H9 (cell line): ENCODE results near the gene PROM1. TPM values are rescaled to one million over a fixed set of nuclear protein-coding genes. Genes with fewer than 3 reads are reported as not detected.

Source experiments
- DNase-seq: peaks from one replicate; pipeline ENCODE4 v3.0.0-alpha.2; 2017
- H2AFZ ChIP-seq: one replicate; pipeline ENCODE4 v1.6.1; 2013; ENCODE audit warnings: mild to moderate bottlenecking, low read length, control low read depth, moderate library complexity
- H2AK5ac ChIP-seq: 2 replicates; pipeline ENCODE4 v1.6.1; 2013; ENCODE audit warnings: low read length, control low read depth, mixed read lengths; ENCODE audit not compliant: insufficient read length
- H2BK120ac ChIP-seq: one replicate; pipeline ENCODE4 v1.6.1; 2013; ENCODE audit warnings: low read depth, mild to moderate bottlenecking, low read length, control low read depth, inconsistent platforms; ENCODE audit not compliant: poor library complexity, severe bottlenecking
- H2BK12ac ChIP-seq: 2 replicates; pipeline ENCODE4 v1.6.1; 2013; ENCODE audit warnings: low read length, control low read depth, mixed read lengths, low read depth; ENCODE audit not compliant: insufficient read length
- H2BK15ac ChIP-seq: 2 replicates; pipeline ENCODE4 v1.6.1; 2013; ENCODE audit warnings: low read depth, low read length, control low read depth
- H2BK20ac ChIP-seq: one replicate; pipeline ENCODE4 v1.6.1; 2013; ENCODE audit warnings: low read depth, mild to moderate bottlenecking, low read length, control low read depth, inconsistent platforms; ENCODE audit not compliant: poor library complexity, severe bottlenecking
- H2BK5ac ChIP-seq: 2 replicates; pipeline ENCODE4 v1.6.1; 2013; ENCODE audit warnings: low read length, control low read depth, mixed read lengths; ENCODE audit not compliant: insufficient read length
- H3K14ac ChIP-seq: 2 replicates; pipeline ENCODE4 v1.6.1; 2013; ENCODE audit warnings: low read length, control low read depth; ENCODE audit not compliant: insufficient read depth
- H3K18ac ChIP-seq: 2 replicates; pipeline ENCODE4 v1.6.1; 2013; ENCODE audit warnings: low read depth, mild to moderate bottlenecking, mixed read lengths, low read length, control low read depth; ENCODE audit not compliant: insufficient read length
- H3K23ac ChIP-seq: 2 replicates; pipeline ENCODE4 v1.6.1; 2013; ENCODE audit warnings: low read length, control low read depth, mixed read lengths, low read depth; ENCODE audit not compliant: insufficient read length
- H3K23me2 ChIP-seq: 2 replicates; pipeline ENCODE4 v1.6.1; 2013; ENCODE audit warnings: low read depth, mild to moderate bottlenecking, mixed read lengths, low read length, control low read depth; ENCODE audit not compliant: insufficient read length, poor library complexity, severe bottlenecking
- H3K27ac ChIP-seq: 2 replicates; pipeline ENCODE4 v1.5.1; 2013; ENCODE audit warnings: low read length, control low read depth, mixed read lengths, low read depth; ENCODE audit not compliant: insufficient read length
- H3K27me3 ChIP-seq: 2 replicates; pipeline ENCODE4 v1.6.1; 2013; ENCODE audit warnings: low read length, control low read depth, inconsistent platforms; ENCODE audit not compliant: insufficient read depth
- H3K4ac ChIP-seq: 2 replicates; pipeline ENCODE4 v1.6.1; 2013; ENCODE audit warnings: low read depth, mild to moderate bottlenecking, control low read depth, inconsistent platforms, low read length, moderate library complexity
- H3K4me1 ChIP-seq: 2 replicates; pipeline ENCODE4 v1.6.1; 2013; ENCODE audit warnings: low read length, control low read depth, inconsistent platforms; ENCODE audit not compliant: insufficient read depth
- H3K4me2 ChIP-seq: 2 replicates; pipeline ENCODE4 v1.6.1; 2013; ENCODE audit warnings: low read length, control low read depth, mixed read lengths; ENCODE audit not compliant: insufficient read length, insufficient read depth
- H3K56ac ChIP-seq: 2 replicates; pipeline ENCODE4 v1.6.1; 2013; ENCODE audit warnings: low read depth, mild to moderate bottlenecking, mixed read lengths, low read length, control low read depth; ENCODE audit not compliant: insufficient read length
- H3K79me1 ChIP-seq: 2 replicates; pipeline ENCODE4 v1.6.1; 2013; ENCODE audit warnings: low read depth, mild to moderate bottlenecking, moderate library complexity, low read length, control low read depth, inconsistent platforms; ENCODE audit not compliant: insufficient read depth, poor library complexity, severe bottlenecking
- H3K79me2 ChIP-seq: 2 replicates; pipeline ENCODE4 v1.6.1; 2013; ENCODE audit warnings: low read length, control low read depth, inconsistent platforms; ENCODE audit not compliant: insufficient read depth
- H3K9ac ChIP-seq: 2 replicates; pipeline ENCODE4 v1.6.1; 2013; ENCODE audit warnings: low read length, control low read depth, mixed read lengths; ENCODE audit not compliant: insufficient read length; ENCODE audit errors: extremely low read depth
- H3K9me3 ChIP-seq: one replicate; pipeline ENCODE4 v1.6.1; 2013; ENCODE audit warnings: low read depth, low read length, inconsistent platforms; ENCODE audit not compliant: control insufficient read depth
- H3T11ph ChIP-seq: one replicate; pipeline ENCODE4 v1.6.1; 2013; ENCODE audit warnings: mild to moderate bottlenecking, low read length, control low read depth, inconsistent platforms
- H4K20me1 ChIP-seq: one replicate; pipeline ENCODE4 v1.6.1; 2013; ENCODE audit not compliant: control insufficient read depth, insufficient read length, insufficient read depth
- H4K5ac ChIP-seq: 2 replicates; pipeline ENCODE4 v1.6.1; 2013; ENCODE audit warnings: low read depth, mild to moderate bottlenecking, mixed read lengths, low read length, control low read depth; ENCODE audit not compliant: insufficient read length
- H4K8ac ChIP-seq: replicated peaks from 2 replicates; pipeline ENCODE4 v1.6.1; 2013; ENCODE audit warnings: low read length, control low read depth, mixed read lengths, low read depth; ENCODE audit not compliant: insufficient read length
- H4K91ac ChIP-seq: 2 replicates; pipeline ENCODE4 v1.6.1; 2013; ENCODE audit warnings: low read depth, mild to moderate bottlenecking, moderate library complexity, mixed read lengths, low read length, control low read depth; ENCODE audit not compliant: insufficient read length
- H3K27ac Mint-ChIP-seq, 3 experiments: 2 replicates in 2 of 3; 3 replicates in 1 of 3; pipeline ENCODE4 v1.8.0; 2020 to 2021; ENCODE audit warnings: mixed read lengths in 3 of 3, mild to moderate bottlenecking in 1 of 3, moderate library complexity in 1 of 3
- H3K27me3 Mint-ChIP-seq: 2 replicates; pipeline ENCODE4 v1.8.0; 2021; ENCODE audit warnings: low read depth, mild to moderate bottlenecking, moderate library complexity, mixed read lengths
- H3K36me3 Mint-ChIP-seq, 3 experiments: 2 replicates in 2 of 3; 3 replicates in 1 of 3; pipeline ENCODE4 v1.8.0; 2020 to 2021; ENCODE audit warnings: low read depth in 3 of 3, mixed read lengths in 3 of 3; ENCODE audit not compliant: insufficient read depth in 1 of 3
- H3K4me1 Mint-ChIP-seq, 2 experiments: 2 replicates each; pipeline ENCODE4 v1.8.0; 2020; ENCODE audit warnings: mixed read lengths in 2 of 2
- H3K4me3 Mint-ChIP-seq, 2 experiments: 2 replicates in 1 of 2; 3 replicates in 1 of 2; pipeline ENCODE4 v1.8.0; 2020 to 2021; ENCODE audit warnings: mild to moderate bottlenecking in 2 of 2, mixed read lengths in 2 of 2, moderate library complexity in 1 of 2
- H3K9me3 Mint-ChIP-seq, 2 experiments: 2 replicates in 1 of 2; 3 replicates in 1 of 2; pipeline ENCODE4 v1.8.0; 2020; ENCODE audit warnings: mild to moderate bottlenecking in 2 of 2, mixed read lengths in 2 of 2, moderate library complexity in 1 of 2
- WGBS: extraction: QIAGEN DNeasy Blood & Tissue Kit; methylation state at CpG from one replicate; pipeline ENCODE4 v1.1.7; 2013; ENCODE audit warnings: missing lambda C conversion rate, low lambda C conversion rate, mixed read lengths; ENCODE audit not compliant: insufficient read length; ENCODE audit errors: extremely low coverage; 5-methylcytosine and 5-hydroxymethylcytosine counted together
- total RNA-seq: library from RNA; stranded (reverse); gene quantifications from 2 replicates; pipeline ENCODE4 v1.2.1, GENCODE V29; 2021
- TF ChIP-seq, protein P1 (sequence below): fragments of 200-600 bp; sonication (generic); conservative IDR thresholded peaks from 3 replicates; pipeline ENCODE4 v1.8.0; 2021; ENCODE audit warnings: antibody characterized with exemption, mild to moderate bottlenecking

Gene PROM1
- total RNA-seq, 1 experiment from 2014 or later = 98.3 TPM

DNA sequence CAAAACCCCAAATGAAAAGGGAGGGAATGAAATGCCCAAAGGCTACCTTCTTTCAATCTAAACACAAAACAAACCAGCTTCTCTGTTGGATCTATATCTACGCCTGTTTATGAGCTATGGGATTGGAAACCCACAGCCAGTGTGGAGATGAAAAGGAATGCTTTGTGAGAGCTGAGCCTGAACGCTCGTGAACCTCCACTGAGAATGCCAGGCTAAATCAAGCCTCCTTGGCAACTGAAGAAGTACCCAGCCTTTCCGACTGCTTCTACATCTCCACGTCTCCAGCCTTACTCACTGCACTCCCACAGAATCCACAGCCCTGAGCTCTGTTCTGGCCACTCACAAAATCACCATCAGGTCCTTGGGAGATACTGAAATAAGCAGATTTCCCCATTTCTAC is 31.8 kb downstream of the PROM1 start:
- Histone ChIP-seq H3K18ac (no peak overlapping the region), H3K23ac (no peak overlapping the region), H3K27me3 (no peaks in the 10 kb centered on the region), H4K91ac (no peak overlapping the region), H2AFZ (no peak overlapping the region), H4K8ac (no peak overlapping the region), H3K14ac (no peak overlapping the region), H3K9me3 (no peaks in the 10 kb centered on the region), H3K4me2 (no peak overlapping the region), H2BK5ac (no peak overlapping the region), H3K79me2 (no peaks in the 10 kb centered on the region; the same call in 1 of the 2 replicates), H3K79me1 (peaks cover 3% of the 10 kb centered on the region), H2BK20ac (no peak overlapping the region), H2BK120ac (no peak overlapping the region), H2BK12ac (no peak overlapping the region), H4K20me1 (no peaks in the 10 kb centered on the region), H2BK15ac (no peak overlapping the region), H3K4ac (no peak overlapping the region), H3K56ac (no peak overlapping the region), H3K23me2 (no peaks in the 10 kb centered on the region), H4K5ac (no peak overlapping the region), H3K4me1 (no peaks in the 10 kb centered on the region; the same call in 1 of the 2 replicates), H3K27ac (no peak overlapping the region), H2AK5ac (no peak overlapping the region), H3K9ac (no peak overlapping the region), H3T11ph (no peak overlapping the region)
- Mint-ChIP-seq H3K36me3 (peaks cover 1 to 22% (median 14%) of the 10 kb centered on the region in 3 experiments; a peak in 5 of 7 replicates), H3K27me3 (no peaks in the 10 kb centered on the region), H3K9me3 (no peaks in the 10 kb centered on the region), H3K4me1 (peaks cover 19 to 21% of the 10 kb centered on the region in 2 experiments), H3K27ac (no peak overlapping the region; a peak in 2 of 7 replicates), H3K4me3 (no peak overlapping the region)
- no CpG with 5 or more reads among the region's 5 CpGs for WGBS
- TF ChIP-seq, protein P1, sequence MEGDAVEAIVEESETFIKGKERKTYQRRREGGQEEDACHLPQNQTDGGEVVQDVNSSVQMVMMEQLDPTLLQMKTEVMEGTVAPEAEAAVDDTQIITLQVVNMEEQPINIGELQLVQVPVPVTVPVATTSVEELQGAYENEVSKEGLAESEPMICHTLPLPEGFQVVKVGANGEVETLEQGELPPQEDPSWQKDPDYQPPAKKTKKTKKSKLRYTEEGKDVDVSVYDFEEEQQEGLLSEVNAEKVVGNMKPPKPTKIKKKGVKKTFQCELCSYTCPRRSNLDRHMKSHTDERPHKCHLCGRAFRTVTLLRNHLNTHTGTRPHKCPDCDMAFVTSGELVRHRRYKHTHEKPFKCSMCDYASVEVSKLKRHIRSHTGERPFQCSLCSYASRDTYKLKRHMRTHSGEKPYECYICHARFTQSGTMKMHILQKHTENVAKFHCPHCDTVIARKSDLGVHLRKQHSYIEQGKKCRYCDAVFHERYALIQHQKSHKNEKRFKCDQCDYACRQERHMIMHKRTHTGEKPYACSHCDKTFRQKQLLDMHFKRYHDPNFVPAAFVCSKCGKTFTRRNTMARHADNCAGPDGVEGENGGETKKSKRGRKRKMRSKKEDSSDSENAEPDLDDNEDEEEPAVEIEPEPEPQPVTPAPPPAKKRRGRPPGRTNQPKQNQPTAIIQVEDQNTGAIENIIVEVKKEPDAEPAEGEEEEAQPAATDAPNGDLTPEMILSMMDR = no peak
- DNase-seq = no peak
